C4-2B (cell line): ENCODE measurements around the gene NRG3.

Source experiments
- CTCF ChIP-seq: fragments of 450-650 bp; conservative IDR thresholded peaks from 2 replicates; pipeline ENCODE4 v1.5.1; 2017; ENCODE audit warnings: mild to moderate bottlenecking
- ZFX ChIP-seq: fragments of 450-650 bp; IDR thresholded peaks from 2 replicates; pipeline ENCODE4 v1.6.1; 2017

- no peak for TF ChIP-seq CTCF
- no peak for TF ChIP-seq ZFX
Observed at GRCh38 chr10:82980321-82980720, 1105.3 kb downstream of the NRG3 start.
